Stimulated activated CD8-positive, alpha-beta memory T cell treated with anti-CD3 and anti-CD28 coated beads, Interleukin-2, amount 100 ng/mL, for 48 hours (primary cell): ENCODE data around the gene SDCCAG8.

ENCODE experiments used
- DNase-seq, 2 donors: peaks; one replicate each; pipeline ENCODE4 v3.0.0-alpha.2; 2020; ENCODE audit warnings: low read depth in 2 of 2

The SDCCAG8 gene

DNA sequence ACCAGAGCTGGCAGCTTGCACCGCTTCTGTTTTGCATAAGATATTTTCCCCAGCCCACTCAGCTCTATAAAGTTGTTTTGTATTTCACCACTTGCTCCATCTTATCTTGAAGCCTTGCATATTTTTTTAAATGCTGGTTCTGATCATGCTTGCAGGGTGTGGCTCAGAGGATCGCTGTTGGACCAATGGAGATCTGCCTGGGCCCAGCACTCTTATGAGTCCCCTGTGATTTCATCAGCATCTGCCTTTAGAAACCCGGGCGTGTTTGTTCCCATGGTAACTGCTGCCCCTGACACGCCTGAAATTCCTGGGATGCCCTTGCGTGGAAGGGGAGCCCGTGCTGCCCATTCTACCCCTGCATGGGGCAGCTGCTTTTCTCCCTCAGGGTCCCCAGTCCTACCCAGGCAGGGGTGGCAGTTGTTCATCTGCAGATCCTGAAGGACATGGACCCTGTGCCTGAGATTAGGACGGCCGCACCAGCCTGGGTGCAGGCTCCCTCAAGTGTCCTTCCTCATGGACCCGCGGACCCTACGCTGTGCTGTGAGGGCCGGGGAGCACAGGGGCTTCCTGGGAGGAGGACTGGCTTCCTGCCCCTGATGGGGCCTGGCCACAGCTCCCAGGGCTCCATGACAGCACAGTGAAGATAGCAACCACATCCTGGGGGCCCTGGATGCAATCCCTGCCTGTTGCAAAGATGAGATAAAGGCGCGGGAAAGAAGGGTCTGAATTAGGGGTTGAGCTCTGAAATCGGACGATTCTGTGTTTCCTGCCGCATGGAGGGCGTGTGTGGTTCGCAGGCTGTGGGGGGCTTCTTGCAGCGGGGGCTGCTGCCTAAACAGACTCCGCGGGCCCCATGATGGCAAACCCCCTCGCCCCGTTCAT, 226.5 kb downstream of the SDCCAG8 start:
- no peak for DNase-seq

DNA sequence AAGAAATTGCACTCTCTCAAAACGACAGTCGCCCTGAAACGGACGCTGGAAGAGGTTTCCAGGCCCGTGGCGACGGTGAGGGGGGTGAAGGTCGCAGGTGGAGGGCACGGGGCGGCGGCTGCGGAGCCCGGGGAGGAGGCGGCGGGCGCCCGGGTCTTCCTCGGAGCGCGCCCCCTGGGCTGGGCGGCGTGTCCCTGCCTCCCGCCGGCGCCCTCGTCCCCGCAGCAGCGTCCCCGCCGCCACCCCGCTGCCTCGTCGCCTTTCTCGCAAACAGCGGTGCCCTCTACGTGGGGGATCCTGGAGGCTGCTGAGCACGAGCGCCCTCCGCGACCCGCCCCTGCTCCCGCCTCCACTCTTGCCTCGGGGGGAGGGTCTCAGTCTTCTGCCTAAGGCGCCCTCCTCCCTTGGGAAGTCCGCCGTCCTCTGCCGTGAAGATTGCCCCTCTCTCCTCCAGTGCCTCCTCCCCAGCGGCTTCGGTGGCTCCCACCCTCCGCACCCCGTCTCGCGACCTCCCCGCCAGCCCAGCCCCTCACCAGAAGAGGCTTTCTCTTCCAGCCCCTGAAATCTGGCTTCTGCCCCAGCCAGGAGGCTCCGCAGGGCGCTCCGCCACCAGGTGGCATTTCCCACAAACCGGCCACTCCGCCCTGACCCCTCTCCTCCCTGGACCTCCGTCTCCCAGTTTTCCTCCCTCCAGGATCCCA, 227.4 kb downstream of the SDCCAG8 start:
- DNase-seq: no peak

DNA sequence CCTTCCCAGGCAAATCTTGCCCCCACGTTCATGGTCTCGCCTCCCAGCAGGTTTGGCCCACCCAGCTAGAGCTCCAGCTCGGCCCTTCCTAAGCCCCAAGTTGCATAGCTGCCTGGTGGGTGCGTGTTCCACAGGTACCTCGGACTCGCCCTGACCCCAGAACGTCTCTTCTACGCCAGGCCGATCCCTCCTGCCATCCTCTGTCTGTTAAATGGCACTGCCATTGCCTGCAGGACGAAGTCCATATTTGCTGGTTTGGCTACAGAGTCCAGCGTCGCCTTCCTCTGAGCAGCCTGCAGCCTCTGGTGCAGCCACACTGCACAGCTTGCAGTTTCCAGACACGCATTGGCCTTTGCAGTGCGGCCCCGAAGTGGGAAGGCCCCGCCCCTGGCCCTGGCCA, 228.1 kb downstream of the SDCCAG8 start:
- DNase-seq: no peak

DNA sequence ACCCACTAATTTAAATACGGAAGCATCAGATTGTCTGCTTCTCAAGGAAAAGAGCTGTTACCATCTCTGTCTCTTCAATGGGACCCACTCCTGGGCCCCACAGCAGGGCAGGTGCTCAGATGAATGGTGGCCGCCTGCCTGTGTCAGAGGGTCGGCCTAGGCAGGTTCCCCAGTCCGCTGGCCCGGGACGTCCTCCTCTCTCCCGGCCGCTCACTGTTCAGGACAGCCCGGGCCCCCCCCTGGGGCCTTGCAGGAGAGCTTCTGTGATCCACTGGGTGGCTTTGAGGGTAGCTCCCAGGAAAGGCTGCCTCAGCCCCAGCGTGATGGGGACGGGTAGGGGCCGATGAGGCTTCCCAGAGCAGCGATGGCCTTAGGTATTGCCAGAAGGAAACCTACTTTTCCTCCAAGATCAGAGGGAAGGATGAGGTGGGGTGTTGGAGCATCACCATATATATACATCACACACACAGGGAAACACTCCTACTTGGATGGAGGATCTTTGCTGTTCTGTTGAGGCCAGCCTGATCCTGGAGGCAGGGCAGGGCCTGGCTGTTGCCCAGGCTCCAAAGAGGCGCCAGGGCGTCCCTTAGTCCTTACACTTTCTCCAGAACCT, 231.3 kb downstream of the SDCCAG8 start:
- no peak for DNase-seq

DNA sequence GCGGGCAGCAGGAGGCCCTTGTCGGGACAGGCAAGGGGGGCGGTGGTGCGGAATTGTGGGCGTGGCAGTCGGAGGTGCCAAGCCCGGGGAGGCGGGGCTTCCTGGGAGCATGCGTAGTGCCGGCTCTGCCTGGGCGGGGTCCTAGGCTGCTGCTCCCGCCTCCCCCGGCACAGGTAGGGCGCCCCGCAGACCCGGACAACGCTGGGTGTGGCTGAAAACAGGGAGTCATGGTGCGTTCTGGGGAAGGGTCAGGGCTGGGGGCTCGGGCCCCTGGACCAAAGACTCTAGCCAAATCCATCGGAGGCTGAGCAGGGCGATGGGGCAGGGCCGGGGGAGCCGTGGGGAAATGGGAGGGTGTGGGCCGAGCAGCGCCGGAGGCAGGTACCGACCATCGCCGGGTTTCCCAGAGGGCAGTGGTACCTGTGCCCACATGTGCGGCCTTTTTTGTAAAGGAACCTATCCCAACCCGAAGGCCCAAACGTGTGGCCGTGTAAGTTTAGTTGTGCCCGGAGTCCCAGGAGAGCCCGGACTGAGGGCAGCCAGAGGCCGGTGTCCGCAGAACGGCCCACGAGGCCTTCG, 231.9 kb downstream of the SDCCAG8 start:
- no peak for DNase-seq

DNA sequence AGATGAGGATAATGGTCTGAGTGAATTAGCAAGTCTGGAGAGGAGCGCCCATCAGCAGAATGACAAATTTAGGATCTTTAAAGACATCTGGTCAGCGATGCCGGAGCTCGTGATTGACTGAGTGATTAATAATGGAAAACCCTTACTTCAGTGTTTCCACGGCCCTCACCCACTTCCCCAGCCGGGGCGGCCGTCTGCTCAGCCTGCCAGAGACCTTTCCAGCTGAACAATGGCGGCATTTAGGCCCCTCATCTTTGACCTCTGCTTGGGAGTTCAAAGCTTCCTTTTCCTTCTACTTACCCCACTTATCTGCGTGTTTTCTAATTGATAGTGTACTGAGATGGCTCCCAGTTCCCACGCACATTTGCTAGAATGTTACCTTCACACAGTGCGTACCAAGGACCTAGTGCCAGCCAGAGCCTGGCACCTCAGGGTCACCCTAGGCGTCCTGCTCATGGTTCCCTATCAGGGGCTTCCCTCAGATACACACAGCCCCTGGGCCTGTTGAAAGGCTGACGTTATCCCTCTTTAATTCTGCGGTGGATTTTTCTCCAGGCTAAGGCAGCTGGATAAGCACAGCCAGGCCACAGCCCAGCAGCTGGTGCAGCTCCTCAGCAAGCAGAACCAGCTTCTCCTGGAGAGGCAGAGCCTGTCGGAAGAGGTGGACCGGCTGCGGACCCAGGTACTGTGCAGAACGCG, 232.8 kb downstream of the SDCCAG8 start:
- DNase-seq: no peak

DNA sequence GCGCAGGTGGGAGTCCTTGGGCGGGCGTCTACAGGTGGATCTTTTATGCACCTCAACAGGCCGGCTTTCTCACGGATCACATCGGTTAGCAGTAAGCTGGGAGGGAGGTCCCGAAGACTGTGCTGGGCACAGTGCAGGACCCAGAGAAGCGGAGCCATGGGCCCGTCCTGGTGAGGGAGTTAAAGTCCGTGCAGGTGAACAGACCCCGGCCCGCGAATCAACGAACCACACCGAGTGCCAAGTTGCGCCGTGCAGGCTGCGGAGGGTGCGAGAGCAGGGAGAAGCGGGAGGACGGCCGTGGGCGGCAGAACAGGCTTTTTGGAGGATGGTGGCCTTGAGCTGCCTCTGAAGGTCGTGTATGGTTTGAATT, 233.3 kb downstream of the SDCCAG8 start:
- no peak for DNase-seq

DNA sequence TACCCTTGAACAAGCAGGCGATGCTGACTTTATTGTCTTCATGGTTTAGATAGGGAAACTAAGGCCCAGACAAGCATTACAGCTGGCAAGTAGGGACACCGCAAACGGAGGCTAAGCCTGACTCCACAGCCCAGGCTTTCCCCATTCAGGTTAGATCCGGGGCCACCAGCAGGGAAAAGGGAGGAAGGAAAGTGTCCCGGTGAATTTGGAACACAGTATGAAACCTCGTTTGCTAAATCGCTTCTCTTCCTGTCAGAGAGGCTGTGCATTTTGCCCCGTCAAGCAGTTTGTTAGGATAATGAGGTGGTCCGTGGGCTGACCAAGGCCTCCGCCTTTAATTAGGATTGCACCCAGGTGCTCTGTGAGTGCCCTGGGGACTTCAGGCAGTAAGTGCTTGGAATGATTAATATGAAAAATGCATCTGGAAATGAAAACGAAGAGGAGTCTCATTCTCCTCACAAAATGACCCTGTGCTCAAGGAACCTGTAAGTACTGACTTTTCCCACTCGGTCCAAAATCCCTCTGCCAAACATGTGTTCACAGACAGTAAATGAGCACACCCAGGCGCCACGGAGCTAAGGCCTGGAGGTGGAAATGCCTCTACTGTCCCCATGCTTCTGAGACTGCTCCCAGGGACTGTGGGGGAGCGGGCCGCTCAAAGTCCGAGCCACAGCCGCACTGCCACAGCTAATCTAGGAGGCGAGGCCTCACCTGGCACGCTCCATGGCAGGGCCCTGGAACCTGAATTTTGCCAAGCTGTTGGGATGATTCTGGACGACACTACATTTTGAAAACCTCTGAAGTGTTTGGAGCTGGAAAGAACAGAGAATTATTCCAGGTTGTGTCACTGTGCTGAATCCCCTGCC, 234.1 kb downstream of the SDCCAG8 start:
- no peak for DNase-seq

DNA sequence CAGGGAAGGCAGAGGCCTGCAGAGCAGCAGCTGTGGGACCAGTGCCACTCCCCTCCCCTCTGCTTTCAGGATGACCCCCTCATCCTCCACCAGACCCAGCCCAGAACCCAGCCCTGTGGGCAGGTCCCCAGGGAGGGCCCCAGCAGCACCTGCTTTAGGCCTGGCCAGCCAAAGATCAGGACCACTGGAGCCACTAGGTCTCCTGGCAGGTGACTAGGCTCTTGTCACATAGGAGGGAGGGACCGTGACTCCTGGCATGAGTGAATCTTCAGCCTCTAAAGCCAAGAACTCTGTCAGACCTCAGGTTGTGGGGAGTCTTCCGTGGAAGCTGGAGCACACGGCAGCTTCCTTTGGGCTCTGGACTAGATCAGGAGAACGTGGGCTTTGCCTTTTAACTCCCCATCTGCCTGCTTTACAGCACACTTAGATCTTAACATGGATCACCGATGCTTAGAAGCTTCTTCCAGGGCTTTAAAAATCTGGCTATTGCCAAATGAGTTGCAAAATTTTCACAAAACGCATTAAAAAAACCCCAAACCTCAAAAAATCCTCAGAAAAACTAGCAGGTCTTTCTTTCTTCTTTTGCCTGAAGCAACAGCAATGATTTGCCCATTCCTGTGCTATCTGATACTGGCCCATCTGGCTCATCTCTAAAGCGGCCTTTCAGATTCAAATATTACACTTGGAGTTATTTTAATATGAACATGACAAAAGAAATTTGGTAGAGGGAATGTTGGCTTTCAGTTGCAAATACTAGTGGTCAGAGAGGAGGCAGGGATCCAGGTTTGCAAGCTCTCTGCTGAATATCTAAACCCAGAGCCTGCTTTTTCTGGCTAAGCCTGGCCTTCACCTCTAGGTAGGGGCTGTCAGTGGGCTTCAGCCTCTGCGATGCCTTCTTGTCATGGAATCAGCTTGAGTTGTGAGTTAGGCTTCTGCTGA, 235.2 kb downstream of the SDCCAG8 start:
- no peak for DNase-seq

DNA sequence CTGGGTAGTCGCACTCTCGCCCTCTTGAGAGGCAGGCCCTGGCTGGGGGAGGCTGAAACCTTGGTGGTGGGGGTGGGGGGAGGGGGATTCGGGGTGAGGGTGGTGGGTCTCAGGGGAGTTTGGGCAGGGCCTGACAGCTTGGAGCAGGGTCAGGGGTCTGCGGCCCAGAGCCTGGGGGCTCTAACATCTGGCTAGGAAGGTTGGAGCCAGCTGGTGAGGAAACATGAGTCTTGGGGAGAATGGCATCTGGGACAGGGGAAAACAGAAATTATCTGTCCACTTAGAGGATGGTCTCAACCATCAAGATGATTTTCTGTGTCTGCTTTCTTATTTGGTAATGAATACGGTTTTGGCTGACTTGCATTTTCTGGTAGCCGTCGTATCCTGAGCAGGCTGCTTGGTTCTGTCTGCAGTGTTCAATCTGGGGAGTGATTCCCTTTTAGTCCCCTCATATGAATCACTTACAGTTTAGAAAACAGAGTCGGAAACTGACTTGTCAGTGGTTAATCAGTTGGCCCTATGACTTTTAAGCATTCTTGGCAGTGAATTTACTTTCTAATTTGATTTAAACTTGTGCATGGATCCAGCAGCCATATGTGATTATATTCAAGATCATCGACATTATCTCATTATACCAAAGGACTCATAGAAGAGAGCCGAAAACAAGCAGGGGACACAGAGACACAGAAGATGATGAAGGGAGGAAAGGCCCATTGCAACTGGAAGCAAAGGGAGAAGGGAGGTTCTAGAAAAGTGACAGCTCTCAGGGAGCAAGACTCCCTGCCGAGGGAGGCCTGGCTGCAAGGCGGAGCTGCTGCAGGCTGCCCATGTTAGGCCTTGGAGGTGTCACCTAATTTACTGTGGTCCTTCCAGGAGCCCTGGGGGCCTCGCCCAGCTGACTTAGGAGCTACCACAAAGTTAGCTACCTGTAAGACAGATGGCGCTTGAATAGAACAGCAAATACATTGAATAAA, 237.6 kb downstream of the SDCCAG8 start:
- no peak for DNase-seq

DNA sequence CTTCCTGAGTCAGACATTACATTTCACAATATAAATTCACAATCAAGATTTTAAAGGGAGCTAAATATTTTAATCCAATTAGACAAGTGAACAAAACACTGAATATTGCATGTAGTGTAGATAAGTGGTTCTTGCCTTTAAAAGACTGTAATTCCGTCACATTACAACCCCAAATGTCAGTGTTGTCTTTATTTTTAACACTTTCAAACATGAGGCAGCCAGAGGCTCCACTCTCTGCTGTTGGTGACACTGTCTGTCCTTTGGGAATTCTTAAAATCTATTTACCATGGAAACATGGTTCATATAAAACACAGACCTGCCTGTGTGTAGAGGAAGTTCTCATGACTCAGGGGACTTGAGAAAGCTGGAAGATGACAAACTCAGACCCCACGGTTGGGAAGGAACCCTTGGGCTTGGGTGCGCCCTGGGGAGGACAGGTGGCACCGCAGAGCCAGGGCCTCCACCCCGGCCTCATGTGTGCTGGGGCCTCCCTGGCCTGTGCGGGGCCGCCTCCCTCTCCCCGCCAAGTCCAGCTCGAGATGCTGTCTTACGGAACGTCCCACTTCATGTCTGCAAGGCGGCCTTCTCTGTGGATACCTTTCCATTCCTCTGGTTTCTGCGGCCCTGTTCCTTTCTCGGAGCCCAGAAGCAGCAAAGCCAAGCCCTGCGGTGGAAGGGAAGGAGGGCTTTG, 239.0 kb downstream of the SDCCAG8 start:
- no peak for DNase-seq

DNA sequence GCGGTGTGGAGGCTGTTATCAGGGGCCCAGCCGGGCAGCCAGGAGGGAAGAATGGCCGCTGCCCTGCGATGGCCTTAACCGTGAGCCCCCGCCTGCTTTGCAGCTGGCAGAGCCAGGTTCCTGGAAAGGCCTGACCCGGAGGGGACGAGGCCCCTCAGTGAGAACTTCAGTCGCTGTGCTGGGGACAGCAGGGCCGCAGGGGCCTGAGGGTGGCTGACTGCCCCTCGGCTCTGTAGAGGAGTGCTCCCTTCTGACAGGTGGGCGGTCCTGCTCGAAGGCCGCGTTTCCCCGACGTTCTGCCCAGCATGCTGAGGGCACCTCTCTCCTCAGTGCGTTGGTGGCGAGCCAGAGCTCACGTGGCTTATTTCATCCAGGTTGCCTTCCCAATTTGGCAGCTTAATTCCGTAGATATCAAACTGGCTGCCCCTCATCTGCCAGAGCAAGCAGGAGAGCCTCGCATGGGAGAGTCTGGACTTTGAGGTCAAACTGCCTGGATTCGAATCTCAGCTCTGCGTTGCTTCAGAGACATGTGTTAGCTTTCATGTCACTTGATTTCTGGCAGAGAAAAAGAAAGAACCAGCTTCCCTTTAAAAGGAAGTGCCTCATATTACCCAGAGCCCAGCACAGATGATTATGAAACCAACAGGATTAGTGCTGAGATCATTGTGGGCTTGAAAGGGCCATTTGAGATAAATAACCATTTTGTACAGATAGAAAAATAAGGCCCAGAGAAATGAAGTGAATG, 239.8 kb downstream of the SDCCAG8 start:
- no peak for DNase-seq

DNA sequence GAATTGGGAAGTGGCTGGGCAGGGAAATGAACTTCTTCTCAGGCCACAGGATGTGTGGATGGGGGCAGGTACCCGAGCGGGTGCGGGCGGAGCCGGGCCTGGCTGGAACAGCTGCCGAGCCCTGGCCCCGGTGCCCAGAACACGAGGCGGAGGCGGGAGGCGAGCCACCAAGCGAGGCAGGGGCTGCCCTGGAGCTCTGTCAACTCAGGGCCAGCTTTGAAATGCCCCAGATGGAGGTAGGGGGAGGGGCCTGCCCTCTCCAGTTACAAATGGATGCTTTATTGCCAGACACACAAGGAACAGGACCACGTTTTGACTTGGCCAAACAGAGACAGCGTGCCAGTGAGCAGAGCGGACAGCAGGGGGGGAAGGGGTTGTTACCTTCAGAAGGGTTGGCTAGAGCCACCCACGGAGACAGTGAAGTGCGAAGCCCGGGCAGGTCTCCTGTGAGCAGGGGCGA, 240.4 kb downstream of the SDCCAG8 start:
- no peak for DNase-seq

DNA sequence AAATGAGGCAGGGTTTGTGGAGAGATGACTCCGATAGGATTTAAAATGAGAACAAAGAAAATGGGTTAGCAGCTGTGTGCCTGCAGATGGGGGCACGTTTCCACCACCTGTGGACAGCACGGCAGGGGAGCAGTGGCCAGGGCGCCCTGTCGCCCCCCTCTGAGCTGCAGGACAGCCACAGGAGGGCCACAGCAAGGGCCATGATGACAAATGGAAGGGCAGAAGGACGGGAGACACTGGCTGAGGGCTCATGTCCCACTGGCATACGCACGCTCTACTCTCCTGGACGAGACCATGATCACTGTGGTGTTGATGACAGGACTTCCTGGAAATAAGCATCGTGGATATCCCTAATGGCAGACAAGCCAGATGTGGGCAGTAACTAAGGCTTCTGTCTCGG, 241.0 kb downstream of the SDCCAG8 start:
- no peak for DNase-seq

DNA sequence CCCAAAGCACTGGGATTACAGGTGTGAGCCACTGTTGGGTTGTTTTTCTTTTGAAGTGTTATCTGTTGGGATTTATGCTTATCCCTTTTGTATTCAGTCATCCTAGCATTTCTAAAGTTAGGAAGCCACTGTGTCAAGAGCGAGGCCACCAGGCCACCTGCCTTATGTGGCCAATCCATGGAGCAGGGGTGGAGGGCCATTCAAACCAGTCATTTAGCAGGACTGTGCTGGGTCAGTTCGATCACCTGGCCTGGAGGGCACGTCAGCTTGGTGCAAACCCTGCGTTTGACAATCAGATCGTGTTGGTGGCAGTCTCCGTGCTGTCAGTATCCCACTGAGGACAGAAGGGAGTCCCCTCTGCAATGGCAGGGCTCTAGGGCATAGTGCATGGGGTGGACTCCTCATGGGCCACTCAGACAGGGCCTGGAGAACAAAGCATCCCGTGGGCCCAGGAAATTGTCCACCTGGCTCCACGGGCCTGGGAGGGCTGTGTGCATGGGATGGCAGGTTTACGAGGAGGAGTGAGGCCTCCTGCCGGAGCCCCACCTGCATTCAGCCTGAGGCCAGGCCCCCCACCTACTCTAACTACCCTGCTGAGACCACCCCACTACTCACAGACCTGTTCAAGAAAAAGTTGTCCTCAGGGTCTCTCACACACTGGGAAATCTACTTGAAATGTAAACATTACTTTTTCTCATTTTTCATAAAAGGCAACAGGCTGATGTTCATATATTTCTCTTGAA, 242.3 kb downstream of the SDCCAG8 start:
- DNase-seq: no peak

DNA sequence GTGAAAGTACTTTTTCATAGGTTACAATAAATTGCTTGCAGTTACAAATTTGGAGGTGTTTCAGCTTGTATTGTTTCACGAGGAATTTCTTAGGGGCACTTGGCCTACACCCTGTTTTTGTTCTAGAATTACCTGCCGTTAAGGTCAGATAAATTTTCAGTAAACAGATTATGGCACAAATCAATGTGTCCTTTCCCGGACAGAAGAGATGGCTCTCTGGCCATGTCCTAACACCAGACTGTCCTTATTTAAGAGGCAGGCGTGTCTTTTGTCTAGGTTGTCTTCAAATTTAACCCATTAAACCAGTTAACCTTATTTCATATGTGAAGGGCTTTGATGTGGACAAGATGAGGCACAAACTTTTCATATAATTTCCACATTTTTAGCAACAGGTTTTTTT, 243.4 kb downstream of the SDCCAG8 start:
- DNase-seq: no peak
